Omental fat pad (tissue), 4 donors: ENCODE data around the gene DSP. TPM values are rescaled to one million over a fixed set of nuclear protein-coding genes. Genes with fewer than 3 reads are reported as not detected.

ENCODE experiments used
- ATAC-seq: fragments of 150-250 bp; one replicate; pipeline ENCODE4 v1.9.1; 2016; ENCODE audit warnings: mild to moderate bottlenecking, moderate library complexity; ENCODE audit not compliant: low FRiP score
- DNase-seq: peaks from one replicate; pipeline ENCODE4 v3.0.0-alpha.2; 2019; ENCODE audit warnings: low spot score
- total RNA-seq, 4 donors: library from RNA; depleted of rRNA; stranded (reverse); fragments of >200 nt; gene quantifications; one replicate each; pipeline ENCODE4 v1.1.0, GENCODE V29; 2016
- TF ChIP-seq, protein P1 (sequence below), 3 donors: fragments of 450-650 bp; IDR thresholded peaks; one replicate each; pipeline ENCODE4 v1.5.1; 2016 to 2017; ENCODE audit warnings: antibody characterized with exemption in 3 of 3, mild to moderate bottlenecking in 3 of 3, moderate library complexity in 2 of 3

Gene DSP
- total RNA-seq, 4 donors from 2014 or later, result 6.6 to 47.9 (median 25.5) TPM

- TF ChIP-seq, protein P1, sequence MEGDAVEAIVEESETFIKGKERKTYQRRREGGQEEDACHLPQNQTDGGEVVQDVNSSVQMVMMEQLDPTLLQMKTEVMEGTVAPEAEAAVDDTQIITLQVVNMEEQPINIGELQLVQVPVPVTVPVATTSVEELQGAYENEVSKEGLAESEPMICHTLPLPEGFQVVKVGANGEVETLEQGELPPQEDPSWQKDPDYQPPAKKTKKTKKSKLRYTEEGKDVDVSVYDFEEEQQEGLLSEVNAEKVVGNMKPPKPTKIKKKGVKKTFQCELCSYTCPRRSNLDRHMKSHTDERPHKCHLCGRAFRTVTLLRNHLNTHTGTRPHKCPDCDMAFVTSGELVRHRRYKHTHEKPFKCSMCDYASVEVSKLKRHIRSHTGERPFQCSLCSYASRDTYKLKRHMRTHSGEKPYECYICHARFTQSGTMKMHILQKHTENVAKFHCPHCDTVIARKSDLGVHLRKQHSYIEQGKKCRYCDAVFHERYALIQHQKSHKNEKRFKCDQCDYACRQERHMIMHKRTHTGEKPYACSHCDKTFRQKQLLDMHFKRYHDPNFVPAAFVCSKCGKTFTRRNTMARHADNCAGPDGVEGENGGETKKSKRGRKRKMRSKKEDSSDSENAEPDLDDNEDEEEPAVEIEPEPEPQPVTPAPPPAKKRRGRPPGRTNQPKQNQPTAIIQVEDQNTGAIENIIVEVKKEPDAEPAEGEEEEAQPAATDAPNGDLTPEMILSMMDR (IDR thresholded peaks at IDR 0.05), result no peak
- no peak for DNase-seq
- ATAC-seq, result no peak
Observed at GRCh38 chr6:7502743-7503142, 38.7 kb upstream of the DSP start.

DNA sequence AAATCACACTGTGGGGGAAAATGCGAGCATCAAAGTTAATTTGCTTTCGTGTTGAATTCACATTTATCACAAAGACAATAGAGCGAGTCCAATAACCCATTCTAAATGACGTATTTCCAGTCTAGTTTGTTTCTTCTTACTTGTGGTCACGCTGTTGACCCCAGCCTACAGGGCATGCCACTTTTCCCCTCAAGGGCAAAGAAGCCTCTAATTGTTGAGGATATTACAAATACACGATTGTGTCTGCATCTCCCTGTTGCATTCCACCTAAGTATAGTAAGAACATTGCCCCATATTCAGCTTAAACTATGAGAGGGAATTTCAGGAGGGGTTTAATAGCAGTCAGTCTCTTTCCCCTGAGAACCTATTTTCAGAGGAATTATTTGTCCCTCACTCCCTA lies 37.4 kb upstream of the DSP start:
- DNase-seq (no peak), ATAC-seq (no peak)
- TF ChIP-seq, protein P1 (IDR thresholded peaks at IDR 0.05), result no peak

GRCh38 chr6:7505189-7505699 lies 36.2 kb upstream of the DSP start:
- TF ChIP-seq, protein P1 (IDR thresholded peaks at IDR 0.05), result no peak
- ATAC-seq (peak; percentile 94), DNase-seq (peak; percentile 32)

DNA sequence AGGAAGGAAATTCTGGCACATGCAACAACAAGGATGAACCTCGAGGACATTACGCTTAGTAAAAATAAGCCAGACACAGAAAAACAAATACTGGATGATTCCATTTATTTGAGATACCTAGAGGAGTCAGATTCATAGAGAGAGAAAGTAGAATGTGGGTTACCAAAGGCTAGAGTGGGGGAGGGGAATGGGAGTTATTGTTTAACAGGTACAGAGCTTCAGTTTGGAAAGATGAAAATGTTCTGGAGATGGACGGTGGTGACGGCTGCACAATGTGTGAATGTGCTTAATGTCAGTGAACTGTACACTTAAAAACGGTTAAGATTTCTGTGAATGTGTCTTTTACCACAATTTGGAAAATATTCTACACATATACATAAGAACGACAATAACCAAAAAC lies 33.9 kb upstream of the DSP start:
- ATAC-seq (no peak), DNase-seq (no peak)
- TF ChIP-seq, protein P1 (IDR thresholded peaks at IDR 0.05), result no peak

DNA sequence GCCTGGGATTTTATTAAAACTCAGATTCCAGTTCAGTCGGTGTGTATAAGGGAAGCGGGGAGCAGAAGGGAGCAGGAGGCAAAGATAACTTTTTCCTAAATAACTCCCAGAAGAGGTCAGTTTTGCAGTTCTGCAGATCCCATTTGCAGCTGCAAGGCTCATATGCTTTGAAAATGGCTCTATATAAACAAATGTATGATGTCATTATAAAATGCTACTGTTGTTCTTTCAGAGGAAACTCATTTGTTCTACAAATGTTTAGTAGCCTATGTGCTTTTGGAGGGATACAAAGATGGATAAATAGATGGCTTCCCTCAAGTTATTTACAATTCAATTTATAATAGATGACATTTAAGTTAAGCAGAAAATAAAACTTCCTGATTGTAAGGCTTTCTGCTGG lies 29.2 kb upstream of the DSP start:
- DNase-seq (no peak), ATAC-seq (no peak)
- TF ChIP-seq, protein P1 (IDR thresholded peaks at IDR 0.05), result no peak

- no peak for DNase-seq
- TF ChIP-seq, protein P1 (IDR thresholded peaks at IDR 0.05), result no peak
- no peak for ATAC-seq
Observed at GRCh38 chr6:7513529-7513928, 27.9 kb upstream of the DSP start.

DNA sequence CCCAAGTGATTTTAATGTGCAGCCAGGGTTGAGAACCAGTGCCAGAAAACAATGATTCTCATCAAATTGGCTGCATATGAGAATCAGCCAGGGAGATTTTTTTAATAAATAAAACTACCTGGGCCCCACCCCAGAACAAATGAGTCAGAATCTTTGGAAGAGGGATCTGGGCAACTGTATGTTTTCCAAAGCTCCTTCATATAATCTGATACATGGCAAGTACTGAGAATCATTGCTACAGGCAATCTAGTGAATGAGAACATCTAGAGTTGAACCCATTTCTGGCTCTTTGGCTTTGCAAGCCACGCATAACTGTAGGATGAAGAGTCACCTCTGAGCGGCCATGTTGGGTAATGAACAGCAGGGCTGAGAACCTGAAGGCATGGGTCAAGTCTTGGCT lies 26.1 kb upstream of the DSP start:
- ATAC-seq, result no peak
- TF ChIP-seq, protein P1 (IDR thresholded peaks at IDR 0.05), result no peak
- DNase-seq, result no peak
